Measurements from ENCODE around the gene MPV17L.
"Not testable (repeated sequence)": the region's sequence is repeated elsewhere in the genome, so short reads cannot be mapped to it uniquely, and the experiment has no call there.

MPV17L gene

GRCh38 chr16:15398618-15399316 lies 3.2 kb downstream of the MPV17L start:
- FAIRE-seq (no peak), DNase-seq (ENCODE audit: insufficient read length) (no peak)
- no peak for TF ChIP-seq POLR2AphosphoS5 (IDR thresholded peaks at IDR 0.05; ENCODE audit: low read depth, low read length)
- no peak for TF ChIP-seq POLR2A (IDR thresholded peaks at IDR 0.05; ENCODE audit: low read depth, low read length)
- no peak for TF ChIP-seq TAF1 (IDR thresholded peaks at IDR 0.05; ENCODE audit: borderline replicate concordance, low read depth, low read length)

- TF ChIP-seq TAF1 (IDR thresholded peaks at IDR 0.05; ENCODE audit: borderline replicate concordance, low read depth, low read length) (no peak), POLR2A (IDR thresholded peaks at IDR 0.05; ENCODE audit: low read depth, low read length) (no peak), POLR2AphosphoS5 (IDR thresholded peaks at IDR 0.05; ENCODE audit: low read depth, low read length) (no peak)
- no peak for FAIRE-seq
- no peak for DNase-seq (ENCODE audit: insufficient read length)
Measured at GRCh38 chr16:15399317-15399716, 3.8 kb downstream of the MPV17L start.

GRCh38 chr16:15400314-15400713 lies 4.8 kb downstream of the MPV17L start:
- FAIRE-seq: not testable (repeated sequence)

GRCh38 chr16:15401972-15402371 lies 6.4 kb downstream of the MPV17L start:
- no peak for FAIRE-seq
- TF ChIP-seq POLR2AphosphoS5 (IDR thresholded peaks at IDR 0.05; ENCODE audit: low read depth, low read length) (no peak), POLR2A (IDR thresholded peaks at IDR 0.05; ENCODE audit: low read depth, low read length) (no peak)

More at GRCh38 chr16:15400314-15400713, 4.8 kb downstream of the MPV17L start:
- DNase-seq (ENCODE audit: insufficient read length): not testable (repeated sequence)

GRCh38 chr16:15403392-15403995 lies 7.9 kb downstream of the MPV17L start:
- DNase-seq (ENCODE audit: insufficient read length): no peak
- no peak for FAIRE-seq
- no peak for TF ChIP-seq POLR2A (IDR thresholded peaks at IDR 0.05; ENCODE audit: low read depth, low read length)
- no peak for TF ChIP-seq POLR2AphosphoS5 (IDR thresholded peaks at IDR 0.05; ENCODE audit: low read depth, low read length)
- TF ChIP-seq TAF1 (IDR thresholded peaks at IDR 0.05; ENCODE audit: borderline replicate concordance, low read depth, low read length): no peak

More at GRCh38 chr16:15401972-15402371, 6.4 kb downstream of the MPV17L start:
- no peak for DNase-seq (ENCODE audit: insufficient read length)

GRCh38 chr16:15404091-15404490 lies 8.5 kb downstream of the MPV17L start:
- not testable (repeated sequence) for DNase-seq (ENCODE audit: insufficient read length); FAIRE-seq

- no peak for TF ChIP-seq POLR2AphosphoS5 (IDR thresholded peaks at IDR 0.05; ENCODE audit: low read depth, low read length)
- TF ChIP-seq POLR2A (IDR thresholded peaks at IDR 0.05; ENCODE audit: low read depth, low read length): no peak
- no peak for DNase-seq (ENCODE audit: insufficient read length)
- FAIRE-seq: no peak
Measured at GRCh38 chr16:15404792-15405191, 9.2 kb downstream of the MPV17L start.

- DNase-seq (ENCODE audit: insufficient read length); FAIRE-seq: not testable (repeated sequence)
Measured at GRCh38 chr16:15407756-15408155, 12.2 kb downstream of the MPV17L start.

GRCh38 chr16:15409476-15409875 lies 13.9 kb downstream of the MPV17L start:
- FAIRE-seq; DNase-seq (ENCODE audit: insufficient read length): not testable (repeated sequence)

- no peak for FAIRE-seq
Measured at GRCh38 chr16:15415511-15415985, 20.0 kb downstream of the MPV17L start.

GRCh38 chr16:15417197-15417596 lies 21.6 kb downstream of the MPV17L start:
- no peak for DNase-seq (ENCODE audit: insufficient read length)
- TF ChIP-seq POLR2AphosphoS5 (IDR thresholded peaks at IDR 0.05; ENCODE audit: low read depth, low read length) (no peak), TAF1 (IDR thresholded peaks at IDR 0.05; ENCODE audit: borderline replicate concordance, low read depth, low read length) (no peak), POLR2A (IDR thresholded peaks at IDR 0.05; ENCODE audit: low read depth, low read length) (no peak)
- FAIRE-seq: no peak

More at GRCh38 chr16:15415511-15415985, 20.0 kb downstream of the MPV17L start:
- no peak for DNase-seq (ENCODE audit: insufficient read length)
- TF ChIP-seq TAF1 (IDR thresholded peaks at IDR 0.05; ENCODE audit: borderline replicate concordance, low read depth, low read length) (no peak), POLR2A (IDR thresholded peaks at IDR 0.05; ENCODE audit: low read depth, low read length) (no peak), POLR2AphosphoS5 (IDR thresholded peaks at IDR 0.05; ENCODE audit: low read depth, low read length) (no peak)

GRCh38 chr16:15418206-15418605 lies 22.7 kb downstream of the MPV17L start:
- FAIRE-seq (no peak), DNase-seq (ENCODE audit: insufficient read length) (no peak)
- no peak for TF ChIP-seq TAF1 (IDR thresholded peaks at IDR 0.05; ENCODE audit: borderline replicate concordance, low read depth, low read length)
- no peak for TF ChIP-seq POLR2A (IDR thresholded peaks at IDR 0.05; ENCODE audit: low read depth, low read length)
- TF ChIP-seq POLR2AphosphoS5 (IDR thresholded peaks at IDR 0.05; ENCODE audit: low read depth, low read length): no peak

GRCh38 chr16:15421696-15422095 lies 26.1 kb downstream of the MPV17L start:
- FAIRE-seq; DNase-seq (ENCODE audit: insufficient read length): not testable (repeated sequence)
